Activated T-helper 2 cell treated with anti-CD3 and anti-CD28 coated beads, Interferon-gamma antibody, Interleukin-2, Interleukin-4, amounts not matched to agents 10 μg/mL and 5 μg/mL and 100 μg/mL, durations not matched to agents 14 hours and 24 hours and 36 hours (primary cell): ENCODE results near the gene TMEM117. TPM values are rescaled to one million over a fixed set of nuclear protein-coding genes. Genes with fewer than 3 reads are reported as not detected.
"Not testable (repeated sequence)": the region's sequence is repeated elsewhere in the genome, so short reads cannot be mapped to it uniquely, and the experiment has no call there.

Experiments
- DNase-seq: peaks from one replicate; pipeline ENCODE4 v3.0.0; 2021; ENCODE audit warnings: low spot score
- H3K27ac Mint-ChIP-seq: one replicate; pipeline ENCODE4 v1.8.0; 2021; ENCODE audit warnings: mixed read lengths
- H3K27me3 Mint-ChIP-seq: one replicate; pipeline ENCODE4 v1.8.0; 2021; ENCODE audit warnings: low read depth, mixed read lengths
- H3K36me3 Mint-ChIP-seq: one replicate; pipeline ENCODE4 v1.8.0; 2021; ENCODE audit warnings: low read depth, mixed read lengths
- H3K4me1 Mint-ChIP-seq: one replicate; pipeline ENCODE4 v1.8.0; 2021; ENCODE audit warnings: low read depth, mixed read lengths
- H3K4me3 Mint-ChIP-seq: one replicate; pipeline ENCODE4 v1.8.0; 2021; ENCODE audit warnings: low read depth, mild to moderate bottlenecking, moderate library complexity, mixed read lengths
- H3K9me3 Mint-ChIP-seq: one replicate; pipeline ENCODE4 v1.8.0; 2021; ENCODE audit warnings: mixed read lengths
- intact Hi-C: fragments of 100-400 bp; cut with micrococcal nuclease; formaldehyde crosslinking; loops from one replicate; pipeline ENCODE4 v1.15.1; 2023
- total RNA-seq: library from RNA; stranded (reverse); gene quantifications from 2 replicates; pipeline ENCODE4 v1.2.3, GENCODE V29; 2022

The TMEM117 gene
- total RNA-seq, 1 donor from 2014 or later, result 1.3 TPM

DNA sequence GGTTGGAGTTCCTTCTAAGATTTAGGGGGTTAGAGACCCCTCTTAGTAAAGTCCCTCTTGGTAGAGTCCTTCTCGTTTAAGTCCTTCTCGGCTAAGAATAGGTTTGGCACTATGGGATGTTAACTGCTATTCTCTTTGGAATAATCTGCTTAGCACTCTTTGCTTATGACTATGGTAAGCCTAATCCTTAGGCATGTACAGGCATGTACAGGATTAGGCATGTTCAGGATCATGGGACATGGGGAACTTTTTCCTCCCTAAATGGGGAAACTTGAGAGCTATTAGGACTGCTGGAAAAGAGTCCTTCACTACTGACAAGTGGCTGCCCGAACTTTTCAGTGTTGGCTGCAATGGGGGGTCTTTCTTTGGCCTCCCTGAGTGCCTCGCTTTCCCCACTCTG, 193.3 kb downstream of the TMEM117 start:
- Mint-ChIP-seq H3K9me3 (no peaks in the 10 kb centered on the region), H3K27me3 (no peaks in the 10 kb centered on the region), H3K4me3 (no peak overlapping the region), H3K4me1 (no peaks in the 10 kb centered on the region), H3K27ac (no peak overlapping the region), H3K36me3 (no peaks in the 10 kb centered on the region)
- no peak for DNase-seq
- intact Hi-C loops, result no loop called here

DNA sequence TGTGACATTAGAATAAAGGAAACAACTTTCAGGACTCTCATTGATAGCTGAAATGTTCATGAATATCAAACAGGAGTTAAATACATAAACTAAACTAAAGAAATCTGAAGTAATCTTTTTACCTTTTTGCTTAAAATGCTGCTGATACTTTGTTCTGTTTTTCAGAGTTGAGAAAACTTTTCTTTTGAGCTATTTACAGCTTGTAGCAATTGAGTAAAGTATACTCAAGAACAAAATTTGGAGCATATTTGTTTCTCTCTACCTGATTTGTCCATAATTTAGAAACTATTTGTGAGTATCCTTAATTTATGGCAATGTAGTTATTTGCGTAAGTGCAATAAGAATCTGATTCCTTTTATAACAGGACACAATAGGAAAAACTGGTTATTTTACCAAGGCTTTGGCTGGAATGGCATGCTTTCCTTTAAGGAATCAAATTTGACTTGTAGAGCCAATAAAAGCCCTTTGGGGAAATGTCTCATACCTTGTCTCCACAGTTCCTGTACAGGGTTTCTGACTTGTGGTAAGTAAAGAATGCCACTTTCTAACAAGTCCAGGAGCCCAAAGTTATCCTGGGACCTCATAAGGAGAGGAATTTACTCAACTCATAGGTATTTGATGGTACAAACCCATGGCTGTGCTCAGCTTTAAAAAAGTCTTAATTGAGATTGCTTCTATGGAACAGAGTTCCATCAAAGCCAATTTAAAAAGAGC, 195.7 kb downstream of the TMEM117 start:
- Mint-ChIP-seq H3K4me1 (no peaks in the 10 kb centered on the region), H3K36me3 (no peaks in the 10 kb centered on the region), H3K27me3 (no peaks in the 10 kb centered on the region), H3K27ac (no peak overlapping the region), H3K4me3 (no peak overlapping the region), H3K9me3 (no peaks in the 10 kb centered on the region)
- intact Hi-C loops, result no loop called here
- no peak for DNase-seq

DNA sequence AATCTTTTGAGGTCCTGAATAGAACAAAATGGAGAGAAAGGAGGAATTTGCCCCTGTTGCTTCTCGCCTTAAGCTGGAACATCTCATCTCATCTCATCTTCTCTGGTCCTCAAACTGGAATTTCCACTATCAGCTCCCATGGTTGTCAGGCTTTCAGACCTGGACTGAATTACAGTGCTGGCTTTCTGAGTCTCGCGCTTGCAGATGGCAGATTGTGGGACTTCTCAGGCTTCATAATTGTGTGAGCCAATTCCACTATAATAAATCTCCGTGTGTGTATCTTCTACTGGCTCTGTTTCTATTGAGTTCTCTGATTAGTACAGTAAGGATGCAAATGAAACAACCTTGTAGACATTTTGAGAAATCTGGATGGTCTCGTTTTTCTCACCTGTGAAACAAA, 199.0 kb downstream of the TMEM117 start:
- Mint-ChIP-seq H3K4me1 (no peaks in the 10 kb centered on the region), H3K4me3 (no peak overlapping the region), H3K9me3 (no peaks in the 10 kb centered on the region), H3K27me3 (no peaks in the 10 kb centered on the region), H3K27ac (no peak overlapping the region), H3K36me3 (no peaks in the 10 kb centered on the region)
- DNase-seq, result no peak
- intact Hi-C loops, result no loop called here

DNA sequence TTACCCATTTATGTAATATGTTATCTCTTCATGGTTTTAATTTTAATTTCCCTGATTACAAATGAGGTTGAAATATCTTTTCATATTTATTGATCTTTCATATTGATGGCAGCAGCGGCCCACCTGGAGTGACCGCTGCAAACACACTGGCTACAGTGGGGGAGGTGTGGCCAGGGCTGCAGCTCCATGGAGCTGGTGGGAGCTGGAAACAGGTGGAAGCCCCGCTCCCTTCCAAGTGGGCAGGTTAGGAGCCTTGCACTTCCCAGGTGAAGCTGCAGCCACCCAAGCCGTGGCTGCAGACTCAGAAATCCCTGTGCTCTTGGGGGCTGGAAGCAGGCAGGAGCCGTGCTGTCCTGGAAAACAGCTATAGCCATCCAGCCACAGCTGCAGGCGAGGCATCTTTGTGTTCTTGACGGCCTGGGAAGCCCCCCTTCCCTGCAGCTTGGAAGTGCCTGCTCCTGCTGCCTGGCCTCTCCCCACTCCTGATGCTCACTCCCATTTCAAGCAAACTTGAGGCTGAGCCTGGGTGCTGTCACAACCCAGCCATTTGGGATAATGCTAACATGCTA, 201.1 kb downstream of the TMEM117 start:
- DNase-seq, result no peak
- Mint-ChIP-seq H3K27me3 (no peaks in the 10 kb centered on the region), H3K9me3 (no peaks in the 10 kb centered on the region), H3K4me1 (no peaks in the 10 kb centered on the region), H3K36me3 (no peaks in the 10 kb centered on the region), H3K4me3 (no peak overlapping the region), H3K27ac (no peak overlapping the region)
- intact Hi-C loops, result no loop called here

DNA sequence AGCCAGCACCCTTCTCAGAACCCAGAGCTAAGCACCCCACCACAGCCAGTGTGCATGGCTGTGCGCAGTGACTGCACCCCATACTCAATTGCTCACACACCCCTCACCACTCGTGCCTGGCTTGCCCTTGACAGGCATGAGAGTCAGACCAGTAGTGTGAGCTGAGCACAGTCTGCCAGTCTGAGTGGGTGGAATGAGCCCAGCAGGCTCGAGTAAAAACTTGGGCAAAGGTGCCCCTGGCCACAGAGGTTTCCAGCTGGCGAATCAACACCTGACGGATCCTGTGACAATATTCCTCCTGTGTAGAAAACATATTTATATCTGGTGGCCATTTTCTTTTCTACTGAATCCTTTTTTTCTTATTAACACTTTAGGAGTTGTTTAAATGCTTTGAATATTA, 202.5 kb downstream of the TMEM117 start:
- Mint-ChIP-seq H3K27me3 (no peaks in the 10 kb centered on the region), H3K36me3 (no peaks in the 10 kb centered on the region), H3K27ac (no peak overlapping the region), H3K4me3 (no peak overlapping the region), H3K9me3 (no peaks in the 10 kb centered on the region), H3K4me1 (no peaks in the 10 kb centered on the region)
- no peak for DNase-seq
- intact Hi-C loops, result no loop called here

DNA sequence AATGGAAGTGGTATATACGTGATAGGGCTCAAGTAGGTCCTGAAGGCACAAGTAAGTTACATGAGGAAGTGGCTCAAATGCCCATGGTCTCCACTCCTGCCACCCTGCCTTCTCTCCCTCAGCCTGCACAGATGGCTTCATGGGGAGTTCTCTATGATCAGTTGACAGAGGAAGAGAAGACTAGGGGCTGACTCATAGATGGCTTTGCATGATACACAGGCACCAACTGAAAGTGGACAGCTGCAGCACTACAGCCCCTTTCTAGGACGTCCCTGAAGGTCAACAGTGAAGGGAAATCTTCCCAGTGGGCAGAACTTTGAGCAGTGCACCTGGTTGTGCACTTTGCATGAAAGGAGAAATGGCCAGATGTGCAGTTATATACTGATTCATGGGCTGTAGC, 208.6 kb downstream of the TMEM117 start:
- H3K4me1 Mint-ChIP-seq, H3K4me3 Mint-ChIP-seq, DNase-seq, H3K27me3 Mint-ChIP-seq, intact Hi-C loops, H3K9me3 Mint-ChIP-seq, H3K27ac Mint-ChIP-seq, H3K36me3 Mint-ChIP-seq: not testable (repeated sequence)

DNA sequence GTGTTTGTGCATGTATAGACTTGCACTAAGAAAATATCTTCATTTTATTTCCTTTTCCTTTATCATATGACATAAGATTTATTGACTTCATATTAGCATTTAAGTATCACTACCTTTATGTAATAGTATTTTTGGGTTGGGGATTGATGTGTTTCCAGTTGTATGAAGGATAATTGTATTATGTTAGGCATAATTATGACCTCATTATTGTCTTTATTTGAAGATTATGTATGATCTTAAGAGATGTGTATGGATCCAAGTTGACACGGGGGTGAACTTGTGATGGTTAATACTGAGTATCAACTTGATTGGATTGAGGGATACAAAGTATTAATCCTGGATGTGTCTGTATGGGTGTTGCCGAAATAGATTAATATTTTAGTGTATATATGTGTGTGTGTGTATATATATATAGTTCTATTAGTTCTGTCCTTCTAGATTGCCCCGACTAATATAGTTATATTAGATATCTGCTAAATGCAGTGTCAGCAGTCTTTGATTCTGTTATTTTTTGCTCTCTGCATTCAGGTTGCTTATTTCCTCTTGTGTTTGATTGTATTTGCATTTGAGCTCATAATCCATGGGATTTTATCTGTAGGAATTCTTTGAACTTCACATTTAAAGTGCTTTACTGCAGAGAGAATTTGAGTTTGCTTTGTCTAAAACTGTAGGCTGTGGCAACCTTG, 211.0 kb downstream of the TMEM117 start:
- no peak for DNase-seq
- Mint-ChIP-seq H3K27ac (no peak overlapping the region), H3K4me1 (no peaks in the 10 kb centered on the region), H3K36me3 (no peaks in the 10 kb centered on the region), H3K27me3 (no peaks in the 10 kb centered on the region), H3K9me3 (no peaks in the 10 kb centered on the region), H3K4me3 (no peak overlapping the region)
- intact Hi-C loops, result no loop called here

DNA sequence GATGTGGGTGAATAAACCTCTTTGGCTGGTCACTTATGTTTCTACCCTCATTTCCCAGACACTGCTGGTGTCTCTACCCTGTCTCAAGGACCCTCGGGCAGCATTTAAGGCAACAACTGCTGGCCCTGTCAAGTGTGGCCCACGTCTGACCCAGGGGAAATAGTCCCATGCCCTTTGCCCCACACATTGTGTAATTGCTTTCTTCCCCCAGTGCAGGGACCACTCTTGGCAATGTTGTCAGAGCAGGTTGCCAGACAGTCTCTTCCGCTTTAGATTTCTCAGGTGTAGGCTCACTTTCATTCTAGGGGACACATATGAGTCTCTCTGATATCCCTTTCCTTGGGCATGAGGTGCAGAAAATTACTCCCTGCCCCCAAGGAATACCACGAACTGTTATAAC, 216.7 kb downstream of the TMEM117 start:
- Mint-ChIP-seq H3K36me3 (no peaks in the 10 kb centered on the region), H3K27me3 (no peaks in the 10 kb centered on the region), H3K9me3 (no peaks in the 10 kb centered on the region), H3K4me1 (no peaks in the 10 kb centered on the region), H3K4me3 (no peak overlapping the region), H3K27ac (no peak overlapping the region)
- DNase-seq, result no peak
- intact Hi-C loops, result no loop called here

DNA sequence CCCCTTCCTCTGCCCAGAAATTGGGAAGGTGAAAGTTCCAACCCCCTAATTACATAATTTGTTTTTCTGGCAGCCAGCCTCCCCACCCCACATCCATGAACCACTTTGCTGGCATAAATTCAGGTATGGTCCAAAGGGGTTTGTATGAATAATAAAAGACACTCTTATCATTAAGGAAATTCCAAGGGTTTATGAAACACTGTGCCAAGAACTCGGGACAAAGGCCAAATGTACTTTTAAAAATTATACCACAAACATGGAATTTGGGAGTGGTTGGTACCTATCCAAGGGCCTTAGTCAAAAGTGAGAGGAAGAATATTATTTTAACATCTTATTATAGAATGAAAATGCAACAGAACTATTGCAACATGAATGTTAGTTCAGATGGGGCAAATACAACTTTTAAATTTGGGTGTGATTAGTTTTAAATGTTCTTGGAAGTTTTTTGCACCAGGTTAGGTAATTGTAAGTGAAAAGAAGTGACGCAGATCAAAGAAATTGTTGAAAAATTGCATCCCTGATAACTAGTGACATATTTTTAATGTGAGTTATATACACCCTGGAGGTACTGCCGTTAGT, 217.8 kb downstream of the TMEM117 start:
- Mint-ChIP-seq H3K9me3 (no peaks in the 10 kb centered on the region), H3K27me3 (no peaks in the 10 kb centered on the region), H3K36me3 (no peaks in the 10 kb centered on the region), H3K4me1 (no peaks in the 10 kb centered on the region), H3K4me3 (no peak overlapping the region), H3K27ac (no peak overlapping the region)
- intact Hi-C loops, result no loop called here
- no peak for DNase-seq

DNA sequence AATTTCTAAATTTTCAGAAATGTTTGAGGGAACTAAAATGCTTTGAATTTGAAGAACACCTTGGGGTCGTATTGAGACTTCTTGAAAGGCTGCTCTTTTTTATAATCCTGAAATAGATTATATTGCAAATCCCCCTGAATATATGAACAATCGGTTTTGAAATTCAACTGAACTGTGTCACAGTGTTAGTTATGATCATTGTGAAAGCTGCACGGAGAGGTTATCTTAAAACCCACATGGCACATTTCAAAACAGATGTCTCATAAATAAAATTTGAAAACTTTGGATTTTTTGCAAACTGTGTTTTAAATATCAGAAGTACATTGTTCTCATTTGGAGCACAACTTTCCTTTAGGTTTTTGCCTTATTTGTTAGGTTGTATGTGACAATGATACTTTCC, 218.4 kb downstream of the TMEM117 start:
- no peak for DNase-seq
- intact Hi-C loops, result no loop called here
- Mint-ChIP-seq H3K27me3 (no peaks in the 10 kb centered on the region), H3K36me3 (no peaks in the 10 kb centered on the region), H3K4me1 (no peaks in the 10 kb centered on the region), H3K4me3 (no peak overlapping the region), H3K9me3 (no peaks in the 10 kb centered on the region), H3K27ac (no peak overlapping the region)

DNA sequence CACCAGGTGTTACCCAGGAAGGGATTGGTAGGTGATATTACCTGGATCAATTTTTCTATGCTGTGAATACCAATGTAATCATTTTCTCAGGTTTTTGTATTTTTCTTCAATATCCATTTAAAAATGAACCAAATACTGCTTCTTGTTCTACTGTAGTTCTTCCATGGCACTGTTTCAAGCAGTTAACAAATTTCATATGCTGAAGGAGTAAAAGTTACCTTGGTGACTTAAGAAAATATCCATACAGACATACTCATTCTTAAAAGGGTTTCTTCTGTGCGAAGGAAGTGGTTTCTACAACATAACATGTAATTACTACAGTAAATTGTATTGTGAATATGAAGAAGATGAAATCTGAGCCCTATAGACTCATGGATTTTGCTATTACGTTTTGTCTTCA, 222.5 kb downstream of the TMEM117 start:
- no peak for DNase-seq
- Mint-ChIP-seq H3K4me3 (no peak overlapping the region), H3K27me3 (no peaks in the 10 kb centered on the region), H3K27ac (no peak overlapping the region), H3K4me1 (no peaks in the 10 kb centered on the region), H3K36me3 (no peaks in the 10 kb centered on the region), H3K9me3 (no peaks in the 10 kb centered on the region)
- intact Hi-C loops, result no loop called here

DNA sequence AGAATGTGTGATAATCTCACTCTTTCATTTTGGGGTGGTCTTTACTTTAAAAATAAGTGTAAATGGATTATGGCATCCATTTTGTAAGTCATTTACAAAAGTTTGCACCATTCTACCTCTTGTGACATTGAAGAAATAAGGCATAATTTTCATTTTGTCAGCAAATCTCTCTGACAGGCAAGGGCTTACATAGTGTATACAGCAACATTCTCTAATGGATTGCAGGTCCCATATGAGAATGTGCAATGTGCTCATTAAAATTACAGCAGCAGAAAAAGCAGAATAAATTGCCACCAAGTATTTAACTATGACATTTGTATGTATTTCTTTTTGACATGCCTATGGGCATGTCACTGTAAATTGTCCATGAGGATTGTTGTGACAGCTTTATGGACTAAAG, 223.6 kb downstream of the TMEM117 start:
- H3K9me3 Mint-ChIP-seq, result no peaks in the 10 kb centered on the region
- no peaks in the 10 kb centered on the region for H3K4me1 Mint-ChIP-seq
- no peak for DNase-seq

DNA sequence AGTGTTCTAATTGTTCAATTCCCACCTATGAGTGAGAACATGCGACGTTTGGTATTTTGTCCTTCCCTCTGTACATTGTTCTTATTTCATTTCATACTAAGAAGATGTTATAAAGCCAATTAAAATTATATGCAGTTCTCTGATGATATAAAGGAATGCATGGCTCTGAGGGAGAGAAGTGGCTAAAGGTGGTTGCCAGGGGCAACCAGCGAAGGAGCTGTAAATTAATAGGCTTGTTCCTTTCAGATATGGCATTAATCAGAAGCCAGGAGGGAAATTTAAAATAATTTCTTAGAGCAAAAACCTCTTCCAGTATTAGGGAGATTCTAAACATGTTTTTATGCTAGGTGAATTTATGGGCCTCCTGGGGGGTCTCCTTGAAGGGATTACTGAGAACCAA, 227.8 kb downstream of the TMEM117 start:
- H3K36me3 Mint-ChIP-seq, result no peaks in the 10 kb centered on the region
- no peak overlapping the region for H3K4me3 Mint-ChIP-seq
- intact Hi-C loops, result no loop called here
- DNase-seq, result no peak
- no peak overlapping the region for H3K27ac Mint-ChIP-seq
- no peaks in the 10 kb centered on the region for H3K9me3 Mint-ChIP-seq
- no peaks in the 10 kb centered on the region for H3K27me3 Mint-ChIP-seq
- H3K4me1 Mint-ChIP-seq, result no peaks in the 10 kb centered on the region

More for the DNA sequence above, 223.6 kb downstream of the TMEM117 start:
- H3K27ac Mint-ChIP-seq, result no peak overlapping the region
- H3K36me3 Mint-ChIP-seq, result no peaks in the 10 kb centered on the region
- H3K4me3 Mint-ChIP-seq, result no peak overlapping the region
- intact Hi-C loops, result no loop called here
- H3K27me3 Mint-ChIP-seq, result no peaks in the 10 kb centered on the region
